Measurements from ENCODE around the gene SREK1IP1.

Gene SREK1IP1

DNA sequence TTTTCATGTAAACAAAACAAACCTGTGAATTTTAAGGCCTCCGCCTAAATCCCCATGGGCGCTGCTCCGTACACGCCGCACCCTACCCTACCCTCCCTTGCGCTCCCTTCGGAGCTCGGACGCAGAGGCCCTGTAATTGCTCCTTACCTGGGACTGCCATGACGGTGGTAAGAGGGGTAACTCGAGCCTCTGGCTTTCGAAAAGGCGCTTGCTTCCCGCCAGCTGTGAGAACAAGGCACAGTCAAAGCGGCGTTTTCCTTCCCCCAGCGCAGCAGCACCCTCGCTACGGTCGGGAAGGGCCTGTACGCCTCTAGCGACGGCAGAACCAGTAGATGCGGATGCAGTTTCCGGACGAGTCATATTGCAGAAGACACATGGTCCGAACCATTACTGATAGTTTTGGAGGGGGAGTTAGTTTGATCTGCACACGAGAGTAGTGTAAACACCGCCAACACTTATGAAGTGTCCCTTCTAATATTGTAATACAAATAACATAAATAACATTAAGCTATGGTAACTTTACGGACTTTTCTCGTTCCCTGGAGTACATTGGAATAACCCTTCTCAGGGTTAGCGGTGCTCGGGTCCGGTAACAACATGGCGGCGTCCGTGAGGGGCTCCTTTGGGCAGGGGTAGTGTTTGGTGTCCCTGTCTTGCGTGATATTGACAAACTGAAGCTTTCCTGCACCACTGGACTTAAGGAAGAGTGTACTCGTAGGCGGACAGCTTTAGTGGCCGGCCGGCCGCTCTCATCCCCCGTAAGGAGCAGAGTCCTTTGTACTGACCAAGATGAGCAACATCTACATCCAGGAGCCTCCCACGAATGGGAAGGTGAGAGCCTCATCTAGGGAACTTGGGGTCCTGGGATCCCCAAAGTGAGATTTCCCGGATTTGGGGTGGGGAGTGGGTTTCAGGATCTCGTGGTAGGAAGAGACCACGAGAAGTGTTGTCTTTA lies at the start of gene SREK1IP1, which contains the start of gene CWC27:
Gene SREK1IP1 (minus strand): TSS at position 334 of the 955 bp plus-strand sequence. CDS start 174 bp downstream, at position 160.
Gene CWC27 (plus strand): TSS at position 573 of the 955 bp plus-strand sequence. CDS start 217 bp downstream, at position 790.
- H3K9me3 ChIP-seq (ENCODE audit: control insufficient read depth, insufficient read depth, low read length), result no peaks in the 10 kb centered on the region
- H3K36me3 ChIP-seq (ENCODE audit: insufficient read depth, low read length), result peaks cover 6% of the 10 kb centered on the region
- no peaks in the 10 kb centered on the region; the same call in none of the 2 replicates for H3K4me1 ChIP-seq (ENCODE audit: insufficient read depth, low read length)
- H3K9ac ChIP-seq (ENCODE audit: low read depth, low read length), result peak within 1 kb of the TSS; percentile 90

GRCh38 chr5:64818245-64818644 lies 49.8 kb upstream of the SREK1IP1 start:
- no peaks in the 10 kb centered on the region; the same call in 1 of the 2 replicates for H3K4me1 ChIP-seq (ENCODE audit: insufficient read depth, low read length)

DNA sequence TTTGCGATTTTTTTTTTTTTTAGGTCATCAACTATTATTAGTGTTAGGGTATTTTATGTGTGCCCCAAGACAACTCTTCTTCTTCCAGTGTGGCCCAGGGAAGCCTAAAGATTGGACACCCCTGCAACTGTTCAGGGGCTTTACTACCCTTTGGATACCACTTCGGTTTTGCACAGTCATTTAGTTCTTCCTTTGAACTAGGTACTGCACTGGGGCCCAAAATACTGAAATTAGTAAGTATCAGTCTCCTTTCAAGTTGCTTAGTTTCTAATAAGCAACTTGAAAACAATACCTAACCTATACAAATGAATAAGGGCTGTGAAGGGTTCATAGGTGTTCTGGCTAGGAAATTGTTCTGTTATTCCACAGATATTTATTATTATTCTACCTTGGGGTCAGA lies 45.6 kb upstream of the SREK1IP1 start:
- H3K4me1 ChIP-seq (ENCODE audit: insufficient read depth, low read length), result no peaks in the 10 kb centered on the region; the same call in 1 of the 2 replicates
- H3K9me3 ChIP-seq (ENCODE audit: control insufficient read depth, insufficient read depth, low read length), result no peaks in the 10 kb centered on the region
- no peak overlapping the region for H3K9ac ChIP-seq (ENCODE audit: low read depth, low read length)
- peaks cover 5% of the 10 kb centered on the region; the same call in 1 of the 2 replicates for H3K36me3 ChIP-seq (ENCODE audit: insufficient read depth, low read length)

More at GRCh38 chr5:64818245-64818644, 49.8 kb upstream of the SREK1IP1 start:
- no peaks in the 10 kb centered on the region for H3K9me3 ChIP-seq (ENCODE audit: control insufficient read depth, insufficient read depth, low read length)
- no peak overlapping the region for H3K9ac ChIP-seq (ENCODE audit: low read depth, low read length)
- peaks cover 5% of the 10 kb centered on the region; the same call in 1 of the 2 replicates for H3K36me3 ChIP-seq (ENCODE audit: insufficient read depth, low read length)

- Histone ChIP-seq H3K36me3 (ENCODE audit: insufficient read depth, low read length) (no peaks in the 10 kb centered on the region), H3K9me3 (ENCODE audit: control insufficient read depth, insufficient read depth, low read length) (no peaks in the 10 kb centered on the region), H3K9ac (ENCODE audit: low read depth, low read length) (no peak overlapping the region), H3K4me1 (ENCODE audit: insufficient read depth, low read length) (no peaks in the 10 kb centered on the region)
These were observed 42.7 kb upstream of the SREK1IP1 start for GRCh38 chr5:64811050-64811640.

- no peaks in the 10 kb centered on the region for H3K36me3 ChIP-seq (ENCODE audit: insufficient read depth, low read length)
- H3K4me1 ChIP-seq (ENCODE audit: insufficient read depth, low read length), result no peaks in the 10 kb centered on the region
- no peaks in the 10 kb centered on the region for H3K9me3 ChIP-seq (ENCODE audit: control insufficient read depth, insufficient read depth, low read length)
- no peak overlapping the region for H3K9ac ChIP-seq (ENCODE audit: low read depth, low read length)
These were observed 39.0 kb upstream of the SREK1IP1 start for GRCh38 chr5:64807520-64807919.

DNA sequence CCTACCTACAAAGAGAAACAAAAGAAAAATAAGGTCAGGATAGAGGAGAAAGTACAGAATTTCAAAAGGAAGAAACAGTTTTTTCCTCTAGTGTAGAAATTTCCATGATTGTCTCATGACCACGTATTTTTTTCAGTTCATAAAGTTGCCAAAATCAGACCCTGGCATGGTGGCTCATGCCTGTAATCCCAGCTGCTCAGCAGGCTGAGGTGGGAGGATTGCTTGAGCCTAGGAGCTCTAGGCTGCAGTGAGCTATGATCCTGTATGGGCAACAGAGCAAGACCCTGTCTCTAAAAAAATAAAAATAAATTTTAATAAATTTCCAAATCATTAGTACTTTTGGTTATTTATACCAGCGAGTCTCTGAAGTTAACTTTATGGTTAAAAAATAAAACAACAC lies 38.0 kb upstream of the SREK1IP1 start:
- H3K9ac ChIP-seq (ENCODE audit: low read depth, low read length), result no peak overlapping the region
- no peaks in the 10 kb centered on the region for H3K9me3 ChIP-seq (ENCODE audit: control insufficient read depth, insufficient read depth, low read length)
- no peaks in the 10 kb centered on the region for H3K4me1 ChIP-seq (ENCODE audit: insufficient read depth, low read length)
- no peaks in the 10 kb centered on the region for H3K36me3 ChIP-seq (ENCODE audit: insufficient read depth, low read length)

- no peak overlapping the region for H3K9ac ChIP-seq (ENCODE audit: low read depth, low read length)
- no peaks in the 10 kb centered on the region for H3K9me3 ChIP-seq (ENCODE audit: control insufficient read depth, insufficient read depth, low read length)
- peaks cover 3% of the 10 kb centered on the region; the same call in 1 of the 2 replicates for H3K4me1 ChIP-seq (ENCODE audit: insufficient read depth, low read length)
- H3K36me3 ChIP-seq (ENCODE audit: insufficient read depth, low read length), result no peaks in the 10 kb centered on the region; the same call in 1 of the 2 replicates
These were observed 32.4 kb upstream of the SREK1IP1 start for GRCh38 chr5:64800926-64801325.

GRCh38 chr5:64796301-64796700 lies 27.8 kb upstream of the SREK1IP1 start:
- H3K9me3 ChIP-seq (ENCODE audit: control insufficient read depth, insufficient read depth, low read length), result no peaks in the 10 kb centered on the region
- H3K4me1 ChIP-seq (ENCODE audit: insufficient read depth, low read length), result peaks cover 3% of the 10 kb centered on the region; the same call in 1 of the 2 replicates
- H3K36me3 ChIP-seq (ENCODE audit: insufficient read depth, low read length), result no peaks in the 10 kb centered on the region; the same call in 1 of the 2 replicates
- H3K9ac ChIP-seq (ENCODE audit: low read depth, low read length), result no peak overlapping the region

GRCh38 chr5:64794053-64794770 lies 25.7 kb upstream of the SREK1IP1 start:
- Histone ChIP-seq H3K36me3 (ENCODE audit: insufficient read depth, low read length) (no peaks in the 10 kb centered on the region), H3K4me1 (ENCODE audit: insufficient read depth, low read length) (peaks cover 3% of the 10 kb centered on the region; the same call in 1 of the 2 replicates), H3K9me3 (ENCODE audit: control insufficient read depth, insufficient read depth, low read length) (no peaks in the 10 kb centered on the region), H3K9ac (ENCODE audit: low read depth, low read length) (no peak overlapping the region)

- Histone ChIP-seq H3K9ac (ENCODE audit: low read depth, low read length) (no peak overlapping the region), H3K9me3 (ENCODE audit: control insufficient read depth, insufficient read depth, low read length) (no peaks in the 10 kb centered on the region), H3K4me1 (ENCODE audit: insufficient read depth, low read length) (peaks cover 3% of the 10 kb centered on the region; the same call in 1 of the 2 replicates), H3K36me3 (ENCODE audit: insufficient read depth, low read length) (no peaks in the 10 kb centered on the region)
These were observed 24.0 kb upstream of the SREK1IP1 start for GRCh38 chr5:64792469-64792868.

DNA sequence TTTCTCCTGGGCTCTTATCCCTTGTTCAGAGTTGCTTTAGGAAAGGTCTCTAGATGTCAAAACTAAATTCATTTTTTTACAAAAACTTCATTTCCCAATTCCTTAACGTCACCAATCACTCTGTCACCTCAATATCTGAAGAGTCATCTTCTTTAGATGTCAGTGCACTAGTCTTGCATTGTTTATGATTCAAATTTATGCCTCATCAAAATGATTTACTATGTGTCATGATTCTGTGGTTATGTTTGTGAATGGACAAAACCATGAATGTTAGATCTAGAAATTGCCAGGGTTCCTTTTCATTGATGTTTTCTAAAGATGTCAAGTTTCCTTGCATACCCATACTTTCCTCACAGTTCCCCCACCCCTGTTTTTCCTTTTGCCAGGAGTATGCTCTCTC lies 21.7 kb upstream of the SREK1IP1 start:
- Histone ChIP-seq H3K4me1 (ENCODE audit: insufficient read depth, low read length) (no peaks in the 10 kb centered on the region), H3K36me3 (ENCODE audit: insufficient read depth, low read length) (no peaks in the 10 kb centered on the region), H3K9ac (ENCODE audit: low read depth, low read length) (no peak overlapping the region), H3K9me3 (ENCODE audit: control insufficient read depth, insufficient read depth, low read length) (no peaks in the 10 kb centered on the region)

DNA sequence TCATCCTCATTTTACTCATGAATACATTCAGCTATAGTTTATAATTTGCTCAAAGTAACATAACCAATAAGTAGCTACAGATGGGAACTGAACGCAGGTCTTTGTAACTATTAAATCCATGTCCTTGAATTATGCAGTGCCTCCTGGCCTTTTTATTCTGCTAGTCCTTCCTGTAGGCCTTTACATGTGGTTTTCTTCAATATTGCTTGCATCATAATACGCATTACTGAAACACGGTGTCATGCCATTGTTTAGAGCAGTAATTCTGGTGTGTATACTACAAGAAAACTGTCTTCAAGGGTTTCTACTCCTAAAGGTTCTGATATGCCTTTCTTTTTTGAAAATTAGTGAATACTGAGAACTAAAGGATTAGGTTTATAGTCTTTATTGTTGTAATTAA lies 21.0 kb upstream of the SREK1IP1 start:
- Histone ChIP-seq H3K4me1 (ENCODE audit: insufficient read depth, low read length) (no peaks in the 10 kb centered on the region), H3K9ac (ENCODE audit: low read depth, low read length) (no peak overlapping the region), H3K36me3 (ENCODE audit: insufficient read depth, low read length) (no peaks in the 10 kb centered on the region), H3K9me3 (ENCODE audit: control insufficient read depth, insufficient read depth, low read length) (no peaks in the 10 kb centered on the region)

- Histone ChIP-seq H3K9ac (ENCODE audit: low read depth, low read length) (no peak overlapping the region), H3K4me1 (ENCODE audit: insufficient read depth, low read length) (no peaks in the 10 kb centered on the region), H3K9me3 (ENCODE audit: control insufficient read depth, insufficient read depth, low read length) (no peaks in the 10 kb centered on the region), H3K36me3 (ENCODE audit: insufficient read depth, low read length) (no peaks in the 10 kb centered on the region)
These were observed 19.7 kb upstream of the SREK1IP1 start for GRCh38 chr5:64788156-64788555.

- H3K36me3 ChIP-seq (ENCODE audit: insufficient read depth, low read length), result no peaks in the 10 kb centered on the region
- no peak overlapping the region for H3K9ac ChIP-seq (ENCODE audit: low read depth, low read length)
- H3K9me3 ChIP-seq (ENCODE audit: control insufficient read depth, insufficient read depth, low read length), result no peaks in the 10 kb centered on the region
- no peaks in the 10 kb centered on the region for H3K4me1 ChIP-seq (ENCODE audit: insufficient read depth, low read length)
These were observed 17.9 kb upstream of the SREK1IP1 start for GRCh38 chr5:64786372-64786771.

All from ES-I3 (cell line).